ENCODE data around the gene ANO3.

ANO3 gene

DNA sequence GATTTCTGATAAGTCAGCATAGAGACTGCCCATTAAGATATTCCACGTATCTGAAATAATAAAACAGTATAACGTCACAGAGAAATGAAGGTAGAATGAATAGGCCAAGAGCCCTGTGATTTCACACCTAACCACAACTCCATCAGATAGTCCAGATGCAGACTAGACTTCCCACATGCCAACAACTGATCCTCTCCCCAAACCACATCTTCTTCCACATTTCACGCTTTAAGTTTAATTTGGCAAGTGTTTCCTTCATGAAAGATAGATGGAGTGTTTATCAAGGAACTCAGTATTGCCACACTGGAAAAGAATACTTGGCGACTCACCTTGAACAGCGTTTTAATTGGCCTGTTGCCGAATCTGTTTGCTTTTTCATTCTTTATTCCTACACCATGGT lies 158.6 kb downstream of the ANO3 start:
- no peak for FAIRE-seq
- TF ChIP-seq POLR2A (IDR thresholded peaks at IDR 0.05; ENCODE audit: low read depth, low read length): no peak
- no peak for DNase-seq (ENCODE audit: insufficient read length, low spot score)

- DNase-seq (ENCODE audit: insufficient read length, low spot score): no peak
- FAIRE-seq: no peak
- TF ChIP-seq POLR2A (IDR thresholded peaks at IDR 0.05; ENCODE audit: low read depth, low read length): no peak
Measured at GRCh38 chr11:26493616-26494015, 161.7 kb downstream of the ANO3 start.

DNA sequence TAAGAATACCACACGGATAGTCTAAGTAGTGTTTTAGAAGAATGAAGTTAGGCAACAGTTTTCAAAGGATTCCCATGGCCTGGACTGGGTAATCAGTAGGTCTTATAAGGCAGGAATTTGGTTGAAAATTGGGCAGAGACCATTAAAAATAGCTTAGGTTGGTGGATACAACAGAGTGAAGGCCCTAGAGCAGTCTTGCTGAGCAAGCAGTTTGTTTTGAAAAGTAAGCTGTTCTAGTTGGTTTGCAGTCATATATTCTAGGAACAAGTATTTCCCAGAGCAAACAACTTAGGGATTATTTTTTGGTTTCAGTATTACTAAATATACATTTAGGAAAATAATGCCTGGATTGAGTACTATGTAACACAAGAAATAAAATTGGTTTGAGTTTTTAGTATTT lies 175.3 kb downstream of the ANO3 start:
- FAIRE-seq: no peak
- no peak for DNase-seq (ENCODE audit: insufficient read length, low spot score)
- no peak for TF ChIP-seq POLR2A (IDR thresholded peaks at IDR 0.05; ENCODE audit: low read depth, low read length)

GRCh38 chr11:26510164-26510563 lies 178.2 kb downstream of the ANO3 start:
- DNase-seq (ENCODE audit: insufficient read length, low spot score) (no peak), FAIRE-seq (no peak)
- no peak for TF ChIP-seq POLR2A (IDR thresholded peaks at IDR 0.05; ENCODE audit: low read depth, low read length)

DNA sequence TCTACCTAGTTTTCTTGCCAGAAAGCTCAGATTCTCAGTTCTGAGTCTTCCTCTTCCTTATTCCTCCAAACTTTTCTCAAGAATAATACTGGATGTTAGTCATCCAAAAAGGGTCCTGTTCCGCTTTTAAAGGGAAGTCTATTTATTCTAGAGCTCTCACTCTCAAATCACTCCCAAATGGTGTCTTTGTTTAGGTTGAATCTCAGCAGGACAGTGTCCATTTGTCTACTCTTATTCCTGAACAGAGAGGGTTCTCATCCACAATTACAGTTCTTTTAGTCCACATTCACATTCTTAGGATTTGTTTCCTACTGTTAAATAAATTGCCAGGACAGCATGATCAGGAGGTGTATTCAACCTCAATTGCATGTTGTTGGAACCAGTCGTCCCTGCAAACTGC lies 178.8 kb downstream of the ANO3 start:
- DNase-seq (ENCODE audit: insufficient read length, low spot score) (no peak), FAIRE-seq (no peak)
- no peak for TF ChIP-seq POLR2A (IDR thresholded peaks at IDR 0.05; ENCODE audit: low read depth, low read length)

DNA sequence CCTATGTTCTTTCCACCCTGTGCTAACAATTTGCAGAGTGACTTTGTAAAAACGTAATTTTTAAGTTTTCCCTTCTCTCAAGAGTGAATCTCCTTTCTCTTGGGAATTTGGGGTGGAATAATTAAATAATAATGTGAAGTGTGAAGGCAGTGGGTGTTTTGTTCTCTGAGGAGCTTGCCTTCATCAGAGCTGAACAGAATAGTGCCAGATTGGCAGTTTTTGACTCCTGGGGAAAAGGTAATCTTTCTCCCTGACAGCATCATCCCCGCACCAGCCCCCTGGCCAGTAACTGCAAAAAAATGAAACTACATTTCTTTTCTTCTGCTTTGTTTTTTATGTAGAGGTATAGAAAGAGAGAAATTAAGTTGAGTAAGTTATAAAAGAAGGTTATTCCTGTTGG lies 180.3 kb downstream of the ANO3 start:
- no peak for FAIRE-seq
- TF ChIP-seq POLR2A (IDR thresholded peaks at IDR 0.05; ENCODE audit: low read depth, low read length): no peak
- no peak for DNase-seq (ENCODE audit: insufficient read length, low spot score)

DNA sequence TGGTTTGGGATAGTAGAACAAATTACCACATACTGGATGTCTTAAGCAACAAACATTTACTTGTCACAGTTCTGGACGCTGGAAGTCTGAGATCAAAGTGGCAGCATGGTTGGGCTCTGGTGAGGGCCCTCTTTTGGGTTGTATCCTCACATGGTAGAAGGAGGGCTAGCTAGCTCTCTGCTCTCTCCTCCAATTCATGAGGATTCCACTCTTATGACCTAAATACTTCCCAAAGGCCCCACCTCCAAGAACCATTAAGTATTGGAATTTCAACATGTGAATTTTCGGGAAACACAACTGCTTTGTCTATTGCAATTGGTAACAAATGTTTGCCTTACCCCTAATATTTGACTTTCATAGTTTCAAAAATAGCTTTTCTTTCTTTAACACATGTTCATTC lies 187.5 kb downstream of the ANO3 start:
- DNase-seq (ENCODE audit: insufficient read length, low spot score) (no peak), FAIRE-seq (no peak)
- no peak for TF ChIP-seq POLR2A (IDR thresholded peaks at IDR 0.05; ENCODE audit: low read depth, low read length)

DNA sequence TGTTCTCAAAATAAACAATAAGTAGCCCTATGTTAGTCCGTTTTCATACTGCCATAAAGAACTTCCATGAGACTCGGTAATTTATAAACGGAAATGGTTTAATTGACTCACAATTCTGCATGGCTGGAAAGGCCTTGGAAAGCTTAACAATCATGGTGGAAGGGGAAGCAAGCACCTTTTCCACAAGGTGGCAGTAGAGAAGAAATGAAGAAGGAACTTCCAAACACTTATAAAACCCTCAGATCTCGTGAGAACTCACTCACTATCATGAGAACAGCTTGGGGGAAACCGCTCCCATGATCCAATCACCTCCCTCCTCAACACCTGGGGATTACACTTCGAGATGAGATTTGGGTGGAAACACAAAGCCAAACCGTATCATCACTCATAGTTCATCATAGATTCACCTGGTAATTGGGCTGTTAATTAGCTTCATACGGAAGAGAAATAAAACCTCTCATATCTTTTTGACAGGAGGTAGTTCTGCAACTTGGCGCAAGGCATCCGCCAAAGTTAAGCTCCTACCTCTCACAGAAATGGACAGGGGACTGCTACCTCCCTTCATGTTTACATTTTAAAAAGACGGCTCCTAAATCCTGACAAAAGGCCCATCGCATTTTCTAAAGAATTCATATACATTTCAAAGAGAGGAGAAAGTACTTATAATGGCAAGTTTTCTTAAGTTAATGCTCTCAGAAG lies 191.1 kb downstream of the ANO3 start:
- TF ChIP-seq POLR2A (IDR thresholded peaks at IDR 0.05; ENCODE audit: low read depth, low read length): no peak
- peak; percentile 38 for FAIRE-seq
- DNase-seq (ENCODE audit: insufficient read length, low spot score): no peak

GRCh38 chr11:26527685-26528084 lies 195.8 kb downstream of the ANO3 start:
- FAIRE-seq (no peak), DNase-seq (ENCODE audit: insufficient read length, low spot score) (no peak)
- no peak for TF ChIP-seq POLR2A (IDR thresholded peaks at IDR 0.05; ENCODE audit: low read depth, low read length)

GRCh38 chr11:26537341-26537740 lies 205.4 kb downstream of the ANO3 start:
- no peak for TF ChIP-seq POLR2A (IDR thresholded peaks at IDR 0.05; ENCODE audit: low read depth, low read length)
- no peak for FAIRE-seq
- no peak for DNase-seq (ENCODE audit: insufficient read length, low spot score)

DNA sequence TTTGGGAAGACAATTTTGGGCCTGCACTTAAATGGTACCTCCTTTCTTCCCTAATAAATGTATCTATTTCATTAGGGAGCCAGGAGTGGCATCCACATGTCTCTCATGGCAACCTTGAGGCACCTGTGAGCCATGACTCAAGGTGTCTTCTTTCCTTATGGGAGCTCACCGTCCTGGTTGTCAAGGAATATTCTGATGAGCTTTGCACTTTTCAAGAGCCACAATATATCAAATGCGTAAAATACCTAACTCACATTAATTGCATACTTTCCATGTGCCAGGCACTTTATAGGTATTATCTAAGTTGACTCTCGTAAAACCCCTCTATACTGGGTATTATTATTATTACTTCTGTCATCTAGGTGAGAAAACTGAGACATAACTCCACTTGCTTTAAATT lies 207.6 kb downstream of the ANO3 start:
- no peak for TF ChIP-seq POLR2A (IDR thresholded peaks at IDR 0.05; ENCODE audit: low read depth, low read length)
- FAIRE-seq (no peak), DNase-seq (ENCODE audit: insufficient read length, low spot score) (no peak)

DNA sequence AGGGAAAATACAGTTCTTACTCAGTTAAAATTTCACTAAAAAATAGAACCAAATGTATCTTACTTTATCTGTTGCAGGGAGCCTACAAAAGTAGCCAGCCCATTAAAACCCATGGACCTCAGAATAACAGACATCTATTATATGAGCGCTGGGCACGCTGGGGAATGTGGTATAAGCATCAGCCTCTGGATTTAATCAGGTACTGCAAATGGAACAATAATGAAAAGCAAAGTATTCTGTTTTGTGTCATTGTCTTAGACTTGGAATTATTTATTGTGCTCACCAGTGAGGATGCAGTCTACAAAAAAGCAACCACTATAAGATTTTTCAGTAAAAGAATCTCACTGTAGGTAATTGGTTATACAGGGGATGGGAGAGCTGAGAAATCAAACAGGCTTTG lies 209.9 kb downstream of the ANO3 start:
- no peak for TF ChIP-seq POLR2A (IDR thresholded peaks at IDR 0.05; ENCODE audit: low read depth, low read length)
- no peak for DNase-seq (ENCODE audit: insufficient read length, low spot score)
- no peak for FAIRE-seq

GRCh38 chr11:26549176-26549575 lies 217.2 kb downstream of the ANO3 start:
- DNase-seq (ENCODE audit: insufficient read length, low spot score): no peak
- no peak for FAIRE-seq
- TF ChIP-seq POLR2A (IDR thresholded peaks at IDR 0.05; ENCODE audit: low read depth, low read length): no peak

DNA sequence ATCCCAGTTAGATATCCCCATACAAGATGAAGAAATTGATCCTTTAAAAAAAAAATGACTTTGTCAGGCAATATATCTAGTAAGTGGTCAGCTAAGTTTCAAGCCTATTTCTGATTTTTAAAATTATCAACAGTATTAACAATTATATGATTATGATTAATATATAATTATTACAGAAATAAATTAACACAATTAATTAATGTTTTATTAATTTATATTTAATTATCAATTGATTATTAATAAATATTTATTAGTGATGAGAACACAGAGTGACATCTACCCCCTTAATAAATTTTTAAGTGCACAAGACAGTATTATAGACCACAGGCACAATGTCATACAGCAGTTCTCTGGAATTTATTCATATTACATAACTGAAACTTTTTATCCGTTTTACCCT lies 218.1 kb downstream of the ANO3 start:
- FAIRE-seq (no peak), DNase-seq (ENCODE audit: insufficient read length, low spot score) (no peak)
- no peak for TF ChIP-seq POLR2A (IDR thresholded peaks at IDR 0.05; ENCODE audit: low read depth, low read length)

DNA sequence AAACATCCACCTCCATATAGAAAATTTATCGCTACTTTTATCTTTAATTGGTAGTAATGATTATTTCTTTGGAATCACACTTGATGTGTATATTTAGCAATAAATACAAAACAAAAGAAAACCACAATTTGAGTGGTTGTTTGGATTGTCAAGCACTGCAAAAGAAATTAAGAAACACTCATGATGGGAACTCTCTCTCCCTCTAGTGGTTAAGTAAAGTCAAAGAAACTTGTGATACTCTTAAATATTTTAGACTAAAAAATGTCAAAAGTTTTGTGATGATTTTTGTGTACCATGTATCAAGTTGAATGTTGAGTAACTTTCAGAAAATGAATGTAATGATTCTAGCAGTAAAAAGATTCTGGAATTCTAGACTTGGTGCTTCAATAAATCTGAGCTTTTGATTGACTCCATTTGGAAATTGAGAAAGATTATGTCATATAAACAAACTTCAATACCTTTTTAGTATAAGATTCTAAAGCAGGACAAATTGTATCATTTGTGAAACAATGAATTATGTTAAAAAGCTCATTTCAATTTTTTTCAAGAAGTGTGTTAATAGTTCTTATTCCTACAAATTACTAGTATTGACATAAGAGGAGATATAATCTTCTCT lies 219.4 kb downstream of the ANO3 start:
- TF ChIP-seq POLR2A (IDR thresholded peaks at IDR 0.05; ENCODE audit: low read depth, low read length): no peak
- DNase-seq (ENCODE audit: insufficient read length, low spot score): no peak
- FAIRE-seq: no peak

All from H54 (cell line).